Measurements from ENCODE around the gene ANO9. TPM values are rescaled to one million over a fixed set of nuclear protein-coding genes. Genes with fewer than 3 reads are reported as not detected.

Gene ANO9
- total RNA-seq, 1 donor from 2014 or later, result 5.1 TPM

DNA sequence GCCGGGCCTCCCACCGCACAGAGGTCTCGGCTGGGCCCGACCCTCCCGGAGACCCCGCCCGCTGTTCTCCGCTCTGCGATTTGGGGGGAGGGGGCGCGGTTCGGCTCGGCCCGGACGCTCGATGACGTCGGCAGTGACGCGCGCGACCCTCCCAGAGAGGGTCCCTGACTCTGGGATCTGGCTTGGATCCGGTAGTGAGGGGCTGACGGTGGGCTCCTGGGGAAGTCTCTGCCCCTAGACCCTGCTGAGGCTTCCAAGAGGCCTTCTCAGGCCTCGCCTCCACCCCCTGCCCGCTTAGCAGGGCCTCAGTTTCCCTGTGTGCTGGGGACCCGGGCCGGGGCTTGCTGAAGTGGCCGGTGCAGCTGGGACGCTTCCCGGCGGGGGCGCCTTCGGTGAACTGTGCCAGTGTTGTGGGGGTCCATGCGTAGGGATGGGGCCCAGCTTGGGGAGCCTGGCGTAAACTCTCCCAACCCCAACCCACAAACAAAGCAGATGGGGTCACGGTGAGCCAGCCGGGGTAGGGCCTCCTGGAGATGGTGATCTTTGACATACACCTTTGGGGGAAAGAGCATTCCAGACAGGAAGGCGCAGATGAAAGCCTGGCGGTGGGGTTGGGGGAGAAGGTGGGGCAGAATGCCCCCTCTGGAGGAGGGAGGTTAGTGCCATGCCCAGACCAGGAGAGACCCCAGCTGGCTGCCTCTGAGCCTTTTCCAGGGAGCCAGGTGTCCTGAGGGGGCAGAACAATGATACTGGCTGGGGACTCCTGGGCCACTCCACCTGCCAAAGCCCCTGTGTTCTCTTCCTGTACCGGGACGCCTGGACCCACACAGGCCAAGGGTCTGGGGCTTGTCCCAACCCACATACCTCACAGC lies 71.5 kb downstream of the ANO9 start:
- no peak for DNase-seq (ENCODE audit: low spot score)

DNA sequence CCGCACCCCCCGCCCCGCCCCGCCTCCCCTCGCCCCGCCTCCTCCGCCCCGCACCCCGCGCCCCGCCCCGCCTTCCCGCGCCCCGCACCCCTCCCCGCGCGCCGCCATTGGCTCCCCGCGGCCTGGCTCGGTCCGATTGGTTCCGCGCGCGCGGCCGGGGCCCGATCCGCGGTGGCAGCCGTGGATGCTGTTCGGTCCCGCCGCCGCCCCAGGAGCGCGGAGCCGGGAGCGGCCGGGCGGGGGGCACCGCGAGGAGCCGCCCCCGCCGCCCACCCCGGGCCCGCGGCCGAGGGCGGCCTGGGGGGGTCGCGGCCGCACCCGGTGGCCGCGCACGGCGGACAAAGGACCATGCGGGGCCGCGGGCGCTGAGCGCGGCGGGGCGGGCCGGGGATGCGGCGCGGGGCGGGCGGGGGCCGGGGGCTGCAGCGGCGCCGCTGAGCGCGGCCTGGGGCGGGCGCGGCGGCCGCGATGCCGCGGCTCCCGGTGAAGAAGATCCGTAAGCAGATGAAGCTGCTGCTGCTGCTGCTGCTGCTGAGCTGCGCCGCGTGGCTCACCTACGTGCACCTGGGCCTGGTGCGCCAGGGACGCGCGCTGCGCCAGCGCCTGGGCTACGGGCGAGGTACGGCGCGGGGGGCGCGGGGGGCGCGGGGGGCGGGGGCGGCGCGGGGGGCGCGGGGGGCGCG lies 72.3 kb downstream of the ANO9 start, which contains the start of gene B4GALNT4:
Gene B4GALNT4, plus strand, starts transcription at position 164 of the 683 bp plus-strand sequence. Its CDS starts 305 bp downstream, at position 469.
- DNase-seq (ENCODE audit: low spot score), result no peak

DNA sequence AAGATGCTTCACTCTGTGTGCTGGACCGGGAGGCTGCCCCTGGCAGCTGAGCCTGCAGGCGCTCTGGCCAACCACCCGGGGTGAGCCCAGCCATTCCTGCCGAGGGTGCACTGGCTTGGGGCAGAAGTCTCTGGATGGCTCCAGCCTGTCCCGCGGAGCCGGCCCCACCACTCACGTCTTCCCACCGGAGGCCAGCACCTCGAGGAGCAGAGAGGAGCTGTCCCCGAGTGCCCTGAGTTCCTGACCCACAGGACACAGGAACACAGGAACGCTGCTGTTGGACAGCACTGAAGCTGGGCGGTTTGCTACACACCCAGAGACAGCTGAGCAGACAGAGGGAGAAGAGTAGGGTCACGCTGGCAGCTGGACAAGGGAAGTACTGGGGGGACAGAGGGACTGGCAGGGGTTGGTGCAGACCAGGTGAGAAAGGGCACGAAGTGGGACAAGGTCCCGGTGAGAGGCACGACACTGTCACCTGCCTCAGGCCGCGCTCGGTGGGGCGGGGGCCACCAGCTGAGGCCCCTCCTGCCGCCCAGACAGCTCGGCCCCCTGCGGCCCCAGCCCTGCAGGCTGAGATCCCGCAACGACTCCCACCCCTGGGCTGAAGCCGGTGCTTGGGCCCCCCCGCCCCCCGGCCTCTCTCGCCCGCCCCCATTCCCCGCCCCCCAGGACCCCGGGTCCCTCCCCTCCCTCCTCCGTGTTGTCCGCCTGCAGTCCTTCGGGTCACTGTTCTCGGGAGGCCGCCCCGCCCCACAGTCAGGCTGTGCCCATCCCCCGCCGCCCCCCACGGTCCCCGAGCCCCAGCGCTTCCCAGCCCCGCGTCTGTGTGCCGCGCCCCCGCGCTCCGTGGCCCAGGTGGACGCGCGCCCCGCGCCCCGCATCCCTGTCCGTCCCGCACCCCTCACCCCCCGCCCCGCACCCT lies 73.1 kb downstream of the ANO9 start:
- no peak for DNase-seq (ENCODE audit: low spot score)

DNA sequence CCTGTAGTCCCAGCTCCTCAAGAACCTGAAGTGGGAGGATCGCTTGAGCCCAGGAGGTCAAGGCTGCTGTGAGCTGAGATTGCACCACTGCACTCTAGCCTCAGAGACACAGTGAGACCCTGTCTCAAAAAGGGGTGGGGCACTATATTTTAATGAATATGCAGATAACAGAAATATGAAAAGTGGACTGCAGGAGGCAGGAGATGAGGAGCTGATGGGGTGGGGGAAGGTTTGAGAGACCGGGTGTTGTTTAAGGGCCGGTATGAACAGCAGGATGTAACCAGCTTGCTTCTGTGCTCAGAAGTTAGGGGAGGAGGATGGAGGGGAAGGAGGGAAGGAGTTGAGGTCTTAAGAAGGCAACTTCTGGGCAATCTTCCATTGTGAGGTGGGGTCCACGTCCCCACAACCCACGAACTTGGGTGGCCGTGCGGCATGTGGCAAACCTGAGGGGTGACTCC lies 73.8 kb downstream of the ANO9 start:
- no peak for DNase-seq (ENCODE audit: low spot score)

Other genes with a start within 250 kb of the ANO9 start
- gene SCGB1C1, start 248.9 kb downstream of the ANO9 start, total RNA-seq (ENCODE audit: insufficient read depth, low replicate concordance), result not detected
- gene BET1L, start 234.6 kb downstream of the ANO9 start, total RNA-seq (ENCODE audit: insufficient read depth, low replicate concordance), result 14.0 TPM
- gene RIC8A, start 234.3 kb downstream of the ANO9 start, total RNA-seq (ENCODE audit: insufficient read depth, low replicate concordance), result 83.3 TPM
- 3.6 TPM for gene SIRT3, start 205.7 kb downstream of the ANO9 start, total RNA-seq (ENCODE audit: insufficient read depth, low replicate concordance)
- gene PSMD13, start 205.0 kb downstream of the ANO9 start, total RNA-seq (ENCODE audit: insufficient read depth, low replicate concordance), result 66.2 TPM
- not detected for gene NLRP6, start 163.6 kb downstream of the ANO9 start, total RNA-seq (ENCODE audit: insufficient read depth, low replicate concordance)
- gene PGGHG, start 152.9 kb downstream of the ANO9 start, total RNA-seq (ENCODE audit: insufficient read depth, low replicate concordance), result 9.1 TPM
- gene IFITM5, start 142.5 kb downstream of the ANO9 start, total RNA-seq (ENCODE audit: insufficient read depth, low replicate concordance), result 0.96 TPM
- 5.5 TPM for gene IFITM2, start 134.2 kb downstream of the ANO9 start, total RNA-seq (ENCODE audit: insufficient read depth, low replicate concordance)
- 25.3 TPM for gene IFITM1, start 128.0 kb downstream of the ANO9 start, total RNA-seq (ENCODE audit: insufficient read depth, low replicate concordance)
- 47.2 TPM for gene IFITM3, start 121.2 kb downstream of the ANO9 start, total RNA-seq (ENCODE audit: insufficient read depth, low replicate concordance)
- 7.2 TPM for gene B4GALNT4, start 72.5 kb downstream of the ANO9 start, total RNA-seq (ENCODE audit: insufficient read depth, low replicate concordance)
- gene PKP3, start 47.8 kb downstream of the ANO9 start, total RNA-seq (ENCODE audit: insufficient read depth, low replicate concordance), result 36.6 TPM
- gene SIGIRR, start 27.0 kb downstream of the ANO9 start, total RNA-seq (ENCODE audit: insufficient read depth, low replicate concordance), result 10.8 TPM
- 73.4 TPM for gene PTDSS2, start 8.3 kb upstream of the ANO9 start, total RNA-seq (ENCODE audit: insufficient read depth, low replicate concordance)
- 132 TPM for gene RNH1, start 65.2 kb upstream of the ANO9 start, total RNA-seq (ENCODE audit: insufficient read depth, low replicate concordance)
- gene HRAS, start 93.6 kb upstream of the ANO9 start, total RNA-seq (ENCODE audit: insufficient read depth, low replicate concordance), result 46.5 TPM
- gene LRRC56, start 95.5 kb upstream of the ANO9 start, total RNA-seq (ENCODE audit: insufficient read depth, low replicate concordance), result not detected
- 0.48 TPM for gene LMNTD2, start 118.7 kb upstream of the ANO9 start, total RNA-seq (ENCODE audit: insufficient read depth, low replicate concordance)
- gene RASSF7, start 119.0 kb upstream of the ANO9 start, total RNA-seq (ENCODE audit: insufficient read depth, low replicate concordance), result 1.7 TPM
- 31.5 TPM for gene PHRF1, start 134.5 kb upstream of the ANO9 start, total RNA-seq (ENCODE audit: insufficient read depth, low replicate concordance)
- 16.6 TPM for gene IRF7, start 173.9 kb upstream of the ANO9 start, total RNA-seq (ENCODE audit: insufficient read depth, low replicate concordance)
- not detected for gene CDHR5, start 182.9 kb upstream of the ANO9 start, total RNA-seq (ENCODE audit: insufficient read depth, low replicate concordance)
- gene SCT, start 185.2 kb upstream of the ANO9 start, total RNA-seq (ENCODE audit: insufficient read depth, low replicate concordance), result not detected
- gene DRD4, start 195.3 kb upstream of the ANO9 start, total RNA-seq (ENCODE audit: insufficient read depth, low replicate concordance), result not detected

All from umbilical cord (tissue), 2 donors.